HepG2 (cell line): ENCODE data around the gene C14orf119. TPM values are rescaled to one million over a fixed set of nuclear protein-coding genes. Genes with fewer than 3 reads are reported as not detected.

ENCODE experiments used
- ATAC-seq: fragments of 200-7000 bp; cut with Tn5 transposase; 3 replicates; pipeline ENCODE4 v1.9.1; 2020; ENCODE audit warnings: mild to moderate bottlenecking, moderate library complexity
- BruUV-seq: library from RNA; stranded (reverse); fragments of 400-500 nt; replicated peaks from 2 replicates; lab custom pipeline; 2021; lab: Mats Ljungman, UMichigan
- CTCF ChIA-PET: fragments of 300-600 bp; formaldehyde crosslinking; extraction: SDS; loops from one replicate; lab custom pipeline; 2021; ENCODE audit warnings: low total read pairs, inconsistent platforms, low intra/inter-chr PET ratio; lab: Yijun Ruan, JAX
- POLR2A ChIA-PET: fragments of 350-600 bp; sonication (Branson Sonifier 250); formaldehyde crosslinking; loops from one replicate; lab custom pipeline; 2020; ENCODE audit warnings: antibody characterized with exemption, inconsistent platforms; lab: Yijun Ruan, JAX
- DNase-seq: peaks from one replicate; pipeline ENCODE4 v3.0.0-alpha.2; 2015; ENCODE audit warnings: low spot score
- FAIRE-seq: peaks from 3 replicates; lab custom pipeline; 2011; peaks lifted over from hg19 to GRCh38; lab: Jason Lieb, UNC
- H2AFZ ChIP-seq: one replicate; pipeline ENCODE4 v1.6.1; 2011; ENCODE audit warnings: low read length, inconsistent platforms
- H3K27ac ChIP-seq: fragments of 300-600 bp; 3 replicates; pipeline ENCODE4 v1.8.0; 2011; ENCODE audit warnings: mixed run types, mild to moderate bottlenecking, mixed read lengths, low read length, inconsistent platforms; ENCODE audit not compliant: insufficient read depth; ENCODE audit errors: extremely low read length
- H3K27me3 ChIP-seq, 2 experiments: fragments of 200-600 bp in 1 of 2; 2 replicates in 1 of 2; 3 replicates in 1 of 2; pipeline versions ENCODE4 v1.6.0 to v1.8.0; 2011; ENCODE audit warnings: low read length in 2 of 2, mild to moderate bottlenecking in 2 of 2, moderate library complexity in 2 of 2, inconsistent platforms in 1 of 2; ENCODE audit not compliant: insufficient read depth in 2 of 2, control insufficient read depth in 1 of 2
- H3K36me3 ChIP-seq, 2 experiments: fragments of 200-600 bp in 1 of 2; replicated peaks in 1 of 2; 2 replicates in 1 of 2; 3 replicates in 1 of 2; pipeline versions ENCODE4 v1.5.1 to v1.8.0; 2011; ENCODE audit warnings: low read length in 2 of 2, inconsistent platforms in 1 of 2; ENCODE audit not compliant: insufficient read depth in 2 of 2, control insufficient read depth in 1 of 2
- H3K4me1 ChIP-seq: 2 replicates; pipeline ENCODE4 v1.5.1; 2012; ENCODE audit warnings: low read length, inconsistent platforms; ENCODE audit not compliant: insufficient read depth
- H3K4me2 ChIP-seq: 2 replicates; pipeline ENCODE4 v1.6.0; 2011; ENCODE audit warnings: low read depth, low read length, inconsistent platforms
- H3K4me3 ChIP-seq, 3 experiments: fragments of 200-600 bp in 1 of 3; sonication (generic), shearing (Covaris generic) in 1 of 3; replicated peaks in 1 of 3; 2 replicates each; pipeline ENCODE4 v1.5.1; 2011 to 2016; ENCODE audit warnings: low read length in 3 of 3, inconsistent platforms in 2 of 3, low read depth in 2 of 3, mild to moderate bottlenecking in 2 of 3, control low read depth in 1 of 3, mixed read lengths in 1 of 3; ENCODE audit not compliant: insufficient read depth in 1 of 3
- H3K79me2 ChIP-seq: one replicate; pipeline ENCODE4 v1.6.1; 2011; ENCODE audit warnings: low read length, inconsistent platforms; ENCODE audit not compliant: insufficient read depth
- H3K9ac ChIP-seq: 2 replicates; pipeline ENCODE4 v1.6.0; 2011; ENCODE audit warnings: mild to moderate bottlenecking, low read depth, low read length, inconsistent platforms; ENCODE audit not compliant: insufficient read depth
- H3K9me3 ChIP-seq: 2 replicates; pipeline ENCODE4 v1.5.1; 2012; ENCODE audit warnings: mild to moderate bottlenecking, low read length
- H4K20me1 ChIP-seq: 2 replicates; pipeline ENCODE4 v1.6.0; 2011; ENCODE audit warnings: inconsistent platforms, mild to moderate bottlenecking, low read length, moderate library complexity; ENCODE audit not compliant: insufficient read depth
- BORCS8-MEF2B ChIP-seq: sonication (generic); formaldehyde crosslinking; IDR thresholded peaks from 2 replicates; pipeline ENCODE4 v1.8.0; 2022; ENCODE audit warnings: mild to moderate bottlenecking, missing genetic modification reagents
- EP300 ChIP-seq, 3 experiments: sonication (generic) in 1 of 3; formaldehyde crosslinking in 1 of 3; IDR thresholded peaks; 2 replicates each; pipeline versions ENCODE4 v1.5.1 to v1.6.1; 2011 to 2020; ENCODE audit warnings: low read depth in 2 of 3, low read length in 2 of 3, borderline replicate concordance in 1 of 3, improper control_type of control experiment in 1 of 3, mild to moderate bottlenecking in 1 of 3, missing genetic modification reagents in 1 of 3, moderate library complexity in 1 of 3
- MBNL3 ChIP-seq: fragments of 250-450 bp; sonication (Bioruptor Pico); conservative IDR thresholded peaks from 2 replicates; pipeline ENCODE4 v1.8.0; 2022; ENCODE audit warnings: mild to moderate bottlenecking, inconsistent platforms
- MEIS1 ChIP-seq: sonication (generic); formaldehyde crosslinking; IDR thresholded peaks from 2 replicates; pipeline ENCODE4 v1.9.0; 2021; ENCODE audit warnings: mild to moderate bottlenecking, missing genetic modification reagents, moderate library complexity, borderline replicate concordance
- NFATC3 ChIP-seq: sonication (generic); formaldehyde crosslinking; IDR thresholded peaks from 2 replicates; pipeline ENCODE4 v1.5.1; 2020; ENCODE audit warnings: mild to moderate bottlenecking, missing genetic modification reagents
- PHF21A ChIP-seq: sonication (generic); formaldehyde crosslinking; IDR thresholded peaks from 2 replicates; pipeline ENCODE4 v1.5.0; 2020; ENCODE audit warnings: mild to moderate bottlenecking, missing genetic modification reagents
- RARG ChIP-seq: sonication (generic); formaldehyde crosslinking; IDR thresholded peaks from 2 replicates; pipeline ENCODE4 v1.4.0; 2020; ENCODE audit warnings: low read depth, mild to moderate bottlenecking, missing genetic modification reagents
- SP4 ChIP-seq: sonication (generic); formaldehyde crosslinking; IDR thresholded peaks from 2 replicates; pipeline ENCODE4 v1.8.1; 2023; ENCODE audit warnings: mild to moderate bottlenecking, missing genetic modification reagents
- SRY ChIP-seq: sonication (generic); formaldehyde crosslinking; IDR thresholded peaks from 2 replicates; pipeline ENCODE4 v1.8.0; 2022; ENCODE audit warnings: mild to moderate bottlenecking, missing genetic modification reagents
- XRCC5 ChIP-seq: fragments of 200-400 bp; formaldehyde crosslinking; optimal IDR thresholded peaks from 2 replicates; pipeline ENCODE3; 2017; ENCODE audit warnings: mild to moderate bottlenecking, low read length
- ZNF567 ChIP-seq: sonication (generic); formaldehyde crosslinking; IDR thresholded peaks from 2 replicates; pipeline ENCODE4 v1.8.1; 2023; ENCODE audit warnings: mild to moderate bottlenecking, missing genetic modification reagents, borderline replicate concordance
- ZNF614 ChIP-seq: IDR thresholded peaks from 2 replicates; pipeline ENCODE4 v1.6.1; 2018; ENCODE audit warnings: missing biosample characterization, missing genetic modification reagents, inconsistent platforms, borderline replicate concordance
- WGBS: methylation state at CpG from one replicate; pipeline ENCODE4 v1.1.6; 2017; ENCODE audit warnings: low lambda C conversion rate; 5-methylcytosine and 5-hydroxymethylcytosine counted together
- in situ Hi-C: cut with HindIII; loops from 2 replicates; pipeline ENCODE4 v1.10.0; 2017; ENCODE audit warnings: low pct_unique_long_range_greater_than_20kb; ENCODE audit not compliant: extremely low pct_ligation_motif_present
- intact Hi-C: fragments of 100-400 bp; cut with micrococcal nuclease; formaldehyde crosslinking; loops from one replicate; pipeline ENCODE4 v1.10.0; 2022; ENCODE audit not compliant: unreplicated experiment
- polyA plus RNA-seq, 8 experiments: library from polyadenylated mRNA; depleted of rRNA in 3 of 8; stranded (reverse) in 7 of 8; unstranded in 1 of 8; fragments of >200 nt; fragmentation: Illumina TruSeq in 4 of 8; extraction: Trizol in 4 of 8; gene quantifications; 2 replicates each; pipeline versions ENCODE4 v1.2.1 to v1.2.3, GENCODE V29; 2011 to 2016; ENCODE audit warnings: low read depth in 4 of 8, missing spikeins in 1 of 8, mixed read lengths in 1 of 8; ENCODE audit not compliant: insufficient read depth in 1 of 8
- total RNA-seq, 5 experiments: library from RNA; depleted of rRNA; stranded (reverse); fragments of >200 nt; fragmentation: Illumina TruSeq; extraction: Trizol; gene quantifications; 2 replicates each; pipeline ENCODE4 v1.2.3, GENCODE V29; 2016; ENCODE audit warnings: low read depth in 1 of 5
- TF ChIP-seq, protein P1 (sequence below): sonication (generic); formaldehyde crosslinking; IDR thresholded peaks from 2 replicates; pipeline ENCODE4 v1.4.0; 2020; ENCODE audit warnings: missing genetic modification reagents
- TF ChIP-seq, protein P2 (sequence below): IDR thresholded peaks from 2 replicates; pipeline ENCODE4 v1.6.1; 2016; ENCODE audit warnings: control low read depth
- TF ChIP-seq, protein P3 (sequence below), 2 experiments: IDR thresholded peaks; 2 replicates each; pipeline ENCODE4 v1.6.1; 2011 to 2012; ENCODE audit warnings: low read length in 2 of 2, borderline replicate concordance in 1 of 2, low read depth in 1 of 2, mild to moderate bottlenecking in 1 of 2, moderate library complexity in 1 of 2

C14orf119 gene
- total and polyA plus RNA-seq, 2 of the 13 experiments (the other 11 are each of a cell fraction or from before 2014, with no cell fraction given), result 117 to 206 TPM

DNA sequence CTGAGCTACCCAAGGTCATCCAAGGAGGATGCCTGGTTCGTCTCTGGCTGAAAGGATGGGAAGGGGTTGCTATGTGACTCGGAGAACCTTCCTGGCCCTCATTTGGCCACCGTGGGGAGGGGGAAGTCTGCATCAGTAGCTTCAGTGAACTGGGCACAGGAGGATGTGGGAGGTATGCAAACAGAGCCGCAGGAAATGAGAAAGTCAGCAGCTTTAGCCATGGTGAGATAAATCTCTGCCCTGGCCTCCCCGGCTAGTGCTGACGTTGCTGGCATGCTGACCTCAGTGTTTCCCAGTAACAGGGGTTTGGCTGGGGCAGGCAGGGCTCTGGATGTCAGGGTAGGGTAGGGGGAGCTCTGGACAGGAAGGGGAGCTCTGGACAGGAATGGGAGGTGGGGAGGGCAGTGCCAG is 26.1 kb downstream of the C14orf119 start:
- no TSS peak for BruUV-seq
- H2AFZ ChIP-seq, result no peak overlapping the region
- H3K9ac ChIP-seq, result no peak overlapping the region
- peaks cover 47 to 93% of the 10 kb centered on the region in 2 experiments for H3K27me3 ChIP-seq
- no peak for FAIRE-seq
- H3K79me2 ChIP-seq, result no peaks in the 10 kb centered on the region
- in situ Hi-C loops, result loop anchor here (5.0 kb wide), 1 partner anchor 66 kb away; no protein-coding TSS in a partner anchor
- no peak overlapping the region for H3K4me3 ChIP-seq
- no peak for ATAC-seq
- no peaks in the 10 kb centered on the region for H3K36me3 ChIP-seq
- H3K27ac ChIP-seq, result no peak overlapping the region
- CTCF ChIA-PET, result interaction anchor here (1.0 to 9.6 kb wide), 21 partner anchors 8 to 259 kb away, joined by 3 to 493 read pairs (median 5); partner anchors contain the start of genes ACIN1, C14orf119 and SLC7A8
- POLR2A ChIA-PET, result interaction anchor here (1.0 kb wide), 4 partner anchors 26 to 201 kb away, joined by 3 to 17 read pairs (median 5); partner anchors contain the start of genes ACIN1, C14orf119 and PABPN1
- intact Hi-C loops, result loop anchor here (5.0 kb wide), 2 partner anchors 176 to 261 kb away; no protein-coding TSS in a partner anchor
- no peaks in the 10 kb centered on the region for H4K20me1 ChIP-seq
- no peak overlapping the region for H3K4me2 ChIP-seq
- peaks cover 22% of the 10 kb centered on the region for H3K4me1 ChIP-seq
- no peak for DNase-seq
- 23% methylated on average over 6 of the region's 6 CpGs for WGBS
- no peaks in the 10 kb centered on the region for H3K9me3 ChIP-seq
- TF ChIP-seq, protein P1, sequence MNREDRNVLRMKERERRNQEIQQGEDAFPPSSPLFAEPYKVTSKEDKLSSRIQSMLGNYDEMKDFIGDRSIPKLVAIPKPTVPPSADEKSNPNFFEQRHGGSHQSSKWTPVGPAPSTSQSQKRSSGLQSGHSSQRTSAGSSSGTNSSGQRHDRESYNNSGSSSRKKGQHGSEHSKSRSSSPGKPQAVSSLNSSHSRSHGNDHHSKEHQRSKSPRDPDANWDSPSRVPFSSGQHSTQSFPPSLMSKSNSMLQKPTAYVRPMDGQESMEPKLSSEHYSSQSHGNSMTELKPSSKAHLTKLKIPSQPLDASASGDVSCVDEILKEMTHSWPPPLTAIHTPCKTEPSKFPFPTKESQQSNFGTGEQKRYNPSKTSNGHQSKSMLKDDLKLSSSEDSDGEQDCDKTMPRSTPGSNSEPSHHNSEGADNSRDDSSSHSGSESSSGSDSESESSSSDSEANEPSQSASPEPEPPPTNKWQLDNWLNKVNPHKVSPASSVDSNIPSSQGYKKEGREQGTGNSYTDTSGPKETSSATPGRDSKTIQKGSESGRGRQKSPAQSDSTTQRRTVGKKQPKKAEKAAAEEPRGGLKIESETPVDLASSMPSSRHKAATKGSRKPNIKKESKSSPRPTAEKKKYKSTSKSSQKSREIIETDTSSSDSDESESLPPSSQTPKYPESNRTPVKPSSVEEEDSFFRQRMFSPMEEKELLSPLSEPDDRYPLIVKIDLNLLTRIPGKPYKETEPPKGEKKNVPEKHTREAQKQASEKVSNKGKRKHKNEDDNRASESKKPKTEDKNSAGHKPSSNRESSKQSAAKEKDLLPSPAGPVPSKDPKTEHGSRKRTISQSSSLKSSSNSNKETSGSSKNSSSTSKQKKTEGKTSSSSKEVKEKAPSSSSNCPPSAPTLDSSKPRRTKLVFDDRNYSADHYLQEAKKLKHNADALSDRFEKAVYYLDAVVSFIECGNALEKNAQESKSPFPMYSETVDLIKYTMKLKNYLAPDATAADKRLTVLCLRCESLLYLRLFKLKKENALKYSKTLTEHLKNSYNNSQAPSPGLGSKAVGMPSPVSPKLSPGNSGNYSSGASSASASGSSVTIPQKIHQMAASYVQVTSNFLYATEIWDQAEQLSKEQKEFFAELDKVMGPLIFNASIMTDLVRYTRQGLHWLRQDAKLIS, result no peak
- TF ChIP-seq, protein P2, sequence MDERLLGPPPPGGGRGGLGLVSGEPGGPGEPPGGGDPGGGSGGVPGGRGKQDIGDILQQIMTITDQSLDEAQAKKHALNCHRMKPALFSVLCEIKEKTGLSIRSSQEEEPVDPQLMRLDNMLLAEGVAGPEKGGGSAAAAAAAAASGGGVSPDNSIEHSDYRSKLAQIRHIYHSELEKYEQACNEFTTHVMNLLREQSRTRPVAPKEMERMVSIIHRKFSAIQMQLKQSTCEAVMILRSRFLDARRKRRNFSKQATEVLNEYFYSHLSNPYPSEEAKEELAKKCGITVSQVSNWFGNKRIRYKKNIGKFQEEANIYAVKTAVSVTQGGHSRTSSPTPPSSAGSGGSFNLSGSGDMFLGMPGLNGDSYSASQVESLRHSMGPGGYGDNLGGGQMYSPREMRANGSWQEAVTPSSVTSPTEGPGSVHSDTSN (CRISPR knock-in tag), result no peak; the same call in 1 of the 2 replicates
- no peak for TF ChIP-seq MEIS1 (CRISPR knock-in tag)
- no peak for TF ChIP-seq EP300 (IDR thresholded peaks at IDR 0.05; ENCODE audit: low read depth in 2 of 2, low read length in 2 of 2)
- no peak for TF ChIP-seq EP300 (CRISPR knock-in tag; IDR thresholded peaks at IDR 0.05; ENCODE audit: borderline replicate concordance)
- TF ChIP-seq SRY (CRISPR knock-in tag), result 0 out of 2 replicates have a peak, but pooled peaks have one; percentile 6
- 0 out of 2 replicates have a peak, but pooled peaks have one; percentile 3 for TF ChIP-seq BORCS8-MEF2B (CRISPR knock-in tag)
- TF ChIP-seq MBNL3 (CRISPR knock-in tag), result no peak
- TF ChIP-seq XRCC5, result no peak
- TF ChIP-seq RARG, result no peak
- TF ChIP-seq, protein P3, sequence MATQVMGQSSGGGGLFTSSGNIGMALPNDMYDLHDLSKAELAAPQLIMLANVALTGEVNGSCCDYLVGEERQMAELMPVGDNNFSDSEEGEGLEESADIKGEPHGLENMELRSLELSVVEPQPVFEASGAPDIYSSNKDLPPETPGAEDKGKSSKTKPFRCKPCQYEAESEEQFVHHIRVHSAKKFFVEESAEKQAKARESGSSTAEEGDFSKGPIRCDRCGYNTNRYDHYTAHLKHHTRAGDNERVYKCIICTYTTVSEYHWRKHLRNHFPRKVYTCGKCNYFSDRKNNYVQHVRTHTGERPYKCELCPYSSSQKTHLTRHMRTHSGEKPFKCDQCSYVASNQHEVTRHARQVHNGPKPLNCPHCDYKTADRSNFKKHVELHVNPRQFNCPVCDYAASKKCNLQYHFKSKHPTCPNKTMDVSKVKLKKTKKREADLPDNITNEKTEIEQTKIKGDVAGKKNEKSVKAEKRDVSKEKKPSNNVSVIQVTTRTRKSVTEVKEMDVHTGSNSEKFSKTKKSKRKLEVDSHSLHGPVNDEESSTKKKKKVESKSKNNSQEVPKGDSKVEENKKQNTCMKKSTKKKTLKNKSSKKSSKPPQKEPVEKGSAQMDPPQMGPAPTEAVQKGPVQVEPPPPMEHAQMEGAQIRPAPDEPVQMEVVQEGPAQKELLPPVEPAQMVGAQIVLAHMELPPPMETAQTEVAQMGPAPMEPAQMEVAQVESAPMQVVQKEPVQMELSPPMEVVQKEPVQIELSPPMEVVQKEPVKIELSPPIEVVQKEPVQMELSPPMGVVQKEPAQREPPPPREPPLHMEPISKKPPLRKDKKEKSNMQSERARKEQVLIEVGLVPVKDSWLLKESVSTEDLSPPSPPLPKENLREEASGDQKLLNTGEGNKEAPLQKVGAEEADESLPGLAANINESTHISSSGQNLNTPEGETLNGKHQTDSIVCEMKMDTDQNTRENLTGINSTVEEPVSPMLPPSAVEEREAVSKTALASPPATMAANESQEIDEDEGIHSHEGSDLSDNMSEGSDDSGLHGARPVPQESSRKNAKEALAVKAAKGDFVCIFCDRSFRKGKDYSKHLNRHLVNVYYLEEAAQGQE (IDR thresholded peaks at IDR 0.05; ENCODE audit: borderline replicate concordance in 1 of 2, low read depth in 1 of 2, low read length in 2 of 2), result no peak
- TF ChIP-seq NFATC3 (CRISPR knock-in tag), result no peak
- TF ChIP-seq SP4 (CRISPR knock-in tag), result no peak; the same call in 1 of the 2 replicates
- TF ChIP-seq ZNF614 (CRISPR knock-in tag), result no peak
- no peak for TF ChIP-seq ZNF567 (CRISPR knock-in tag)
- TF ChIP-seq PHF21A (CRISPR knock-in tag), result no peak
